ENCODE results near the gene OTOG. TPM values are rescaled to one million over a fixed set of nuclear protein-coding genes. Genes with fewer than 3 reads are reported as not detected.

Gene OTOG
- total RNA-seq, 1 donor, result not detected

DNA sequence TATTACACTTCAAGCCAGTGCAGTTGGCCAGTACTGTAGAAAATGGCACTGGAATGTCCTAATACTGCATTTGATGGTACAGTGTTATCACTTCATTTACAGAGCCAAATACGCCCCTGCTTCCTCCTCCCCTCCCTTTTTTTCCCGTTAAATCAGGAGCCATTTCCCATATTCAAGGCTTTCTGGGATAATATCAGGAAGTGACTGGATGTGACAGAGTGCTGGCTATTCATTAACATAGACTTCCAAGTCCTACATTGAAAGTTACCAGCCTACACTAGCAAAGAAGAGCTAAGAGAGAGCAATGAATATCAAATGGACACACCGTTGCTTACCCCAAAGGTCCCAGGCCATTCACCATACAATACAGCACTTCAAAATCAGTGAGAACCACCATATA, 38.3 kb upstream of the OTOG start:
- no peak overlapping the region for H3K4me3 ChIP-seq (ENCODE audit: low read depth, low read length)
- DNase-seq (ENCODE audit: low read depth), result peak; percentile 4
- TF ChIP-seq CTCF (IDR thresholded peaks at IDR 0.05; ENCODE audit: insufficient read depth, low read length), result no peak

- TF ChIP-seq CTCF (IDR thresholded peaks at IDR 0.05; ENCODE audit: insufficient read depth, low read length), result no peak
- H3K4me3 ChIP-seq (ENCODE audit: low read depth, low read length), result no peak overlapping the region
Measured at GRCh38 chr11:17510507-17511206, 36.4 kb upstream of the OTOG start.

DNA sequence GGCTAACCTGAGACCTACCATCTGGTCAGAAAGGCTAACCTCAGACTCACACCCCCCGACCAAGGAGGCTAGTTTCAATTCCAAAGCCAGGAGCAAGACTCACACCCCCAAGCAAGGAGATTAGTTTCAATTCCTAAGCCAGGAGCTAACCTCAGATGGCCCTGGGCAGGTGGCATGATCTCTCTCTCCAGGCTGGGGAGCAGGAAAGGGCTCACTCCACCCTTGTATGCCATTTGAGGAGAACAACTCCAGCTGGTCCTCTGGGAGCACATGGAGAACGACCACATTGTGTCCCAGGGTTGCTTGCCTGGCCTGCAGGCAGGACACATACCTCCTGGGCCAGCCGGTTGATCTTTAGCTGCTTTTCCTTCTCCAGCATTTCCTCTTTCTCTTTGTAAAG, 35.5 kb upstream of the OTOG start:
- DNase-seq (ENCODE audit: low read depth), result no peak
- no peak overlapping the region for H3K4me3 ChIP-seq (ENCODE audit: low read depth, low read length)
- TF ChIP-seq CTCF (IDR thresholded peaks at IDR 0.05; ENCODE audit: insufficient read depth, low read length), result no peak

More at GRCh38 chr11:17510507-17511206, 36.4 kb upstream of the OTOG start:
- DNase-seq (ENCODE audit: low read depth), result no peak

DNA sequence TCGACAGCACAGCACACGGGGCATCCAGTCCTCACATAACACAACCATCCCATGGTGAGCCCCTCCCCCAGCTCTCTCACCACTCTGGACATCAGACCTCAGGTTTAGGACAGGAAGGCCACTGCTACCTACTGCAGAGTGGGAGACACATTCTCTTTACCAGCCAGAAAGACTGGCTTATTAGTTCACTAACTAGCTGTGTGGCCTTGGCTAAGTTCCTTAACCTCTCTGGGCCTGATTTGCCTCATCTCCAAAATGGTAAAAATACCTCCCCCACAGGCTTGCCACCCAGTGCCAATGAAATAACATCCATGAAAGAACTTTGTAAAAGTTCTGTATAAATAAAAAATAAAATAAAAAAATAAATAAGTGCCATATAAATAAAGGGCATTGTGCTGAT, 35.0 kb upstream of the OTOG start:
- no peak for DNase-seq (ENCODE audit: low read depth)
- TF ChIP-seq CTCF (IDR thresholded peaks at IDR 0.05; ENCODE audit: insufficient read depth, low read length), result no peak
- no peak overlapping the region for H3K4me3 ChIP-seq (ENCODE audit: low read depth, low read length)

GRCh38 chr11:17513853-17514252, 33.2 kb upstream of the OTOG start:
- no peak for TF ChIP-seq CTCF (IDR thresholded peaks at IDR 0.05; ENCODE audit: insufficient read depth, low read length)
- DNase-seq (ENCODE audit: low read depth), result no peak
- H3K4me3 ChIP-seq (ENCODE audit: low read depth, low read length), result no peak overlapping the region

- TF ChIP-seq CTCF (IDR thresholded peaks at IDR 0.05; ENCODE audit: insufficient read depth, low read length), result no peak
- no peak overlapping the region for H3K4me3 ChIP-seq (ENCODE audit: low read depth, low read length)
- no peak for DNase-seq (ENCODE audit: low read depth)
Measured at GRCh38 chr11:17514476-17514875, 32.6 kb upstream of the OTOG start.
